Endodermal cell (in vitro differentiated cells): ENCODE measurements around the gene S100A12. TPM values are rescaled to one million over a fixed set of nuclear protein-coding genes. Genes with fewer than 3 reads are reported as not detected.

ENCODE experiments used
- DNase-seq: peaks from one replicate; pipeline ENCODE4 v3.0.0-alpha.2; 2017
- H3K27ac ChIP-seq: 2 replicates; pipeline ENCODE4 v1.5.1; 2013; ENCODE audit warnings: mild to moderate bottlenecking, low read depth, low read length, moderate library complexity
- H3K27me3 ChIP-seq: 2 replicates; pipeline ENCODE4 v1.6.1; 2013; ENCODE audit warnings: mild to moderate bottlenecking, low read length, moderate library complexity; ENCODE audit not compliant: insufficient read depth, control insufficient read depth, poor library complexity, severe bottlenecking
- H3K36me3 ChIP-seq: 2 replicates; pipeline ENCODE4 v1.7.0; 2013; ENCODE audit warnings: mild to moderate bottlenecking, low read length, moderate library complexity; ENCODE audit not compliant: control insufficient read depth, insufficient read depth
- H3K4me1 ChIP-seq: one replicate; pipeline ENCODE4 v1.7.0; 2013; ENCODE audit warnings: low read length; ENCODE audit not compliant: control insufficient read depth, insufficient read depth
- H3K4me3 ChIP-seq: 2 replicates; pipeline ENCODE4 v1.5.1; 2013; ENCODE audit warnings: mild to moderate bottlenecking, low read length, moderate library complexity
- H3K9ac ChIP-seq: 2 replicates; pipeline ENCODE4 v1.6.1; 2013; ENCODE audit warnings: mild to moderate bottlenecking, low read length, moderate library complexity; ENCODE audit not compliant: poor library complexity, severe bottlenecking; ENCODE audit errors: extremely low read depth
- H3K9me3 ChIP-seq: 2 replicates; pipeline ENCODE4 v1.6.1; 2013; ENCODE audit warnings: mild to moderate bottlenecking, low read length, moderate library complexity; ENCODE audit not compliant: control insufficient read depth
- H3K27ac Mint-ChIP-seq: 2 replicates; pipeline ENCODE4 v1.8.0; 2020; ENCODE audit warnings: mixed read lengths
- H3K27me3 Mint-ChIP-seq: 2 replicates; pipeline ENCODE4 v1.8.0; 2021; ENCODE audit warnings: mild to moderate bottlenecking, mixed read lengths; ENCODE audit not compliant: insufficient read depth
- H3K36me3 Mint-ChIP-seq: 2 replicates; pipeline ENCODE4 v1.8.0; 2020; ENCODE audit warnings: low read depth, mixed read lengths
- H3K4me1 Mint-ChIP-seq: 2 replicates; pipeline ENCODE4 v1.8.0; 2020; ENCODE audit warnings: mixed read lengths
- H3K4me3 Mint-ChIP-seq: 2 replicates; pipeline ENCODE4 v1.8.0; 2020; ENCODE audit warnings: mild to moderate bottlenecking, moderate library complexity, mixed read lengths
- H3K9me3 Mint-ChIP-seq: 2 replicates; pipeline ENCODE4 v1.8.0; 2020; ENCODE audit warnings: mild to moderate bottlenecking, mixed read lengths
- CTCF ChIP-seq: fragments of 200-600 bp; sonication (generic); conservative IDR thresholded peaks from 2 replicates; pipeline ENCODE4 v1.5.0; 2021; ENCODE audit warnings: antibody characterized with exemption, mild to moderate bottlenecking
- WGBS, 2 experiments: methylation state at CpG; one replicate each; pipeline versions ENCODE4 v1.1.5 to v1.1.7; 2013; ENCODE audit warnings: missing lambda C conversion rate in 2 of 2, mixed read lengths in 1 of 2; ENCODE audit not compliant: insufficient coverage in 1 of 2, insufficient read length in 1 of 2; 5-methylcytosine and 5-hydroxymethylcytosine counted together
- total RNA-seq, 2 donors: library from RNA; stranded (reverse); fragmentation: NEBNext Ultra II Directional in 1 of 2; extraction: Animal tissue kit (Norgen Biotek cat#: 25700) in 1 of 2; gene quantifications; 2 replicates in 1 of 2; 3 replicates in 1 of 2; pipeline ENCODE4 v1.2.1, GENCODE V29; 2021

S100A12 gene
- total RNA-seq, 2 donors from 2014 or later: not detected

- Mint-ChIP-seq H3K4me3 (no peak overlapping the region), H3K27ac (no peak overlapping the region), H3K36me3 (no peaks in the 10 kb centered on the region), H3K9me3 (no peaks in the 10 kb centered on the region), H3K27me3 (peaks cover 7% of the 10 kb centered on the region), H3K4me1 (no peaks in the 10 kb centered on the region)
- H3K4me1 ChIP-seq: no peaks in the 10 kb centered on the region
- H3K36me3 ChIP-seq: no peaks in the 10 kb centered on the region
- H3K27ac ChIP-seq: no peak overlapping the region
- no peak for TF ChIP-seq CTCF
- H3K9me3 ChIP-seq: no peaks in the 10 kb centered on the region
- DNase-seq: no peak
- no peak overlapping the region for H3K4me3 ChIP-seq
- no peak overlapping the region for H3K9ac ChIP-seq
- no peaks in the 10 kb centered on the region for H3K27me3 ChIP-seq
- WGBS, 2 experiments: 71 to 95% methylated on average over 1 to 2 of the region's 3 CpGs
Measured at GRCh38 chr1:153392258-153392657, 16.8 kb upstream of the S100A12 start.

GRCh38 chr1:153390938-153391710 is 15.7 kb upstream of the S100A12 start, which contains the start of gene S100A8:
S100A8 (minus strand) TSS chr1:153391073; CDS start chr1:153390535, 538 bp downstream.
- Mint-ChIP-seq H3K27ac (no peak within 1 kb of the TSS), H3K36me3 (no peaks in the 10 kb centered on the region), H3K4me3 (no peak within 1 kb of the TSS), H3K27me3 (peaks cover 10% of the 10 kb centered on the region), H3K4me1 (no peaks in the 10 kb centered on the region), H3K9me3 (no peaks in the 10 kb centered on the region)
- Histone ChIP-seq H3K27me3 (no peaks in the 10 kb centered on the region), H3K9me3 (no peaks in the 10 kb centered on the region), H3K4me1 (no peaks in the 10 kb centered on the region), H3K9ac (no peak within 1 kb of the TSS), H3K36me3 (no peaks in the 10 kb centered on the region), H3K4me3 (no peak within 1 kb of the TSS), H3K27ac (no peak within 1 kb of the TSS)
- DNase-seq: no peak
- no peak for TF ChIP-seq CTCF
- 87 to 88% methylated on average over 5 to 6 of the region's 7 CpGs for WGBS, 2 experiments

GRCh38 chr1:153389973-153390879 is 14.8 kb upstream of the S100A12 start:
- H3K36me3 ChIP-seq: no peaks in the 10 kb centered on the region
- peaks cover 10% of the 10 kb centered on the region for H3K27me3 Mint-ChIP-seq
- no peaks in the 10 kb centered on the region for H3K36me3 Mint-ChIP-seq
- no peaks in the 10 kb centered on the region for H3K27me3 ChIP-seq
- H3K9me3 Mint-ChIP-seq: no peaks in the 10 kb centered on the region
- H3K4me1 Mint-ChIP-seq: no peaks in the 10 kb centered on the region
- H3K4me1 ChIP-seq: no peaks in the 10 kb centered on the region
- no peak overlapping the region for H3K4me3 Mint-ChIP-seq
- H3K9ac ChIP-seq: no peak overlapping the region
- no peak overlapping the region for H3K4me3 ChIP-seq
- no peak for TF ChIP-seq CTCF
- no peak overlapping the region for H3K27ac Mint-ChIP-seq
- WGBS, 2 experiments: 86 to 87% methylated on average over 9 to 17 of the region's 17 CpGs
- H3K9me3 ChIP-seq: no peaks in the 10 kb centered on the region
- H3K27ac ChIP-seq: no peak overlapping the region
- no peak for DNase-seq
